Fibroblast of skin of scalp (primary cell): ENCODE measurements around the gene PDE5A. TPM values are rescaled to one million over a fixed set of nuclear protein-coding genes. Genes with fewer than 3 reads are reported as not detected.
A peak's percentile ranks its signal among the peaks of the same experiment; 100 is the strongest.
"Not testable (repeated sequence)": the region's sequence is repeated elsewhere in the genome, so short reads cannot be mapped to it uniquely, and the experiment has no call there.

ENCODE experiments used
- DNase-seq: peaks from one replicate; pipeline ENCODE4 v3.0.0-alpha.2; 2013
- polyA plus RNA-seq, 2 experiments: library from polyadenylated mRNA; unstranded; fragments of 120-200 nt; gene quantifications; one replicate each; pipeline ENCODE4 v1.2.1, GENCODE V29; 2013; ENCODE audit not compliant: insufficient read length in 2 of 2

PDE5A gene
- 12.2 TPM for polyA plus RNA-seq (2013, experiment 1 of 2; ENCODE audit: insufficient read length)
- 15.1 TPM for polyA plus RNA-seq (2013, experiment 2 of 2; ENCODE audit: insufficient read length)

DNA sequence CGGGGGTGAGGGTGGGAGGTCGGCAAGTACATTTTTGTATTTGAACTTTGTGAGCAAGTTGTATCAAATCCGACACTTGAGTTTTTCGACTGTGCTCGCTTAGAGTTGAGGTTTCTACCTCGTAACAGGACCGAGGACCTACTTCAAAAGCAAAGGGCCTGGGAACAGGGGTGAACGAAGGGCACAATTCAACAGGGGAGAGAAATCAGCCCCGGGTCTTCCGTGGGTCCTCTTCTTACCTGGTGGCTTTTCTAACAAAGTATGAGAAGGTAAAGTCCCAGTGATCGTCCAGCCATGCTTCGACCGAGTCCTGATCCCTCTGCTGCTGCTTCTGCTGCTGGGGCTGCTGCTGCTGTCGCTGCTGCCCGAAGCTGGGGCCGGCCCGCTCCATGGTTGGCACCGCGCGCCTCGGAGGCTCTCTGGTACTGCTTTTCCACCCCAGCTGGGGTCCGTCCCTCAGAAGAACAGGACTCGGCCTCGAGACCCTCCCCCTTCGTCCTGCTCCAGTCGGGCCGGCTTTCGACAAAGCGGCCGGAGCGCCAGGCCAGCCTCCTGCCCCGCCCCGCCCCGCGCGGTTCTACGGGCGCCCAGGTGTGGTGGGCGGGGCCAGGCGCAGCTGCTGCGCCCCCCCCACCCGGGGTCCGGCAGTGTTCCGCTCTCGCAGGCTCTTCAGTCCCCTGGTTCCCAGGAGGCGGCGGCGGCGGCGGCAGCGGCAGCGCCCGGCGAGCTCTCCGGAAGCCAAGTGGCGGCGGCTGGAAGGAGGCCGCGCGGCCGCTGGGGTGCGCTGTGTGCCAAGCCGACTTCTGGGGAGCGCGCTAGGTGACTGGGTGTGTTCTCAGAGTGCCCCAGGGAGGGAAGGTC is at the start of gene PDE5A:
TSS of gene PDE5A (minus strand) at position 524 of the 861 bp plus-strand sequence. CDS start at position 391, 133 bp downstream.
- DNase-seq, result peak; percentile 81

DNA sequence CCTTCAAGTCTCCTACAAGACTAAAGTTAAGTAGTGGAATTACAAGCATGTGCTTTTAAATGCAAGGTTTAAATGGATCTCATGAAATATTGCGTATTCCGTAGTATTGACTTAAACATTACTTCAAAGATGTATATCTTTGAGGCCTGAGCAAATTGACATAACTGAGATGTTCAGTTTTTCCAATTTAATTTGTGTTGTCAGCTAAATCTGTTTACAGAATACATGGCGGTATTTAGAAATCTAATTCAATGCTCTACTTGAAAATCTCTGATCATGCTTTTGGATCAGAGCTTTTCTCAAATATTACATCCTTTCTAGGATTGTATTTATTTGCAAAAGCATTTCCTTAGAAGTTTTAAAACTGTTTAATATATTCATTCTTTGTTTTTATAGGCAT is 47.5 kb upstream of the PDE5A start:
- no peak for DNase-seq

DNA sequence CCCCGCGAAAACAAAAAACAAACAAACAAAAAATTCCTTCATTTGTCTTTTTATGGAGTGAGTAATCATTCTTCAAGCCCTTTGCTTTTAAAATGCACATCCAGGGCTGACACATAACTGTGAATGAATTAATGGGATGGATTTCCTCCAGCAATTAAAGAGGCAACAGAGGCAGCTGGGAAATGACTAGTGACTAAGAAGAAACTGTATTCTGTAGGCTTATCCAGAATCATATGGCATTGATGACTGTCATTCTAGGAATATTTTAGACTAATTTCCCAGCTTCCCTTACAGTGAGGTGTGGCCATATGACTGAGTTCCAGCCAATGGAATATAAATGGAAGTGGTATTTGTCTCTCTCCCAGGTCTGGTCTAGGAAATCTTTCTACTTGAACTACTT is 46.8 kb upstream of the PDE5A start:
- no peak for DNase-seq

- DNase-seq, result no peak
Measured at GRCh38 chr4:119672938-119673337, 44.3 kb upstream of the PDE5A start.

- no peak for DNase-seq
Measured at GRCh38 chr4:119672086-119672485, 43.5 kb upstream of the PDE5A start.

- DNase-seq, result no peak
Measured at GRCh38 chr4:119671205-119671604, 42.6 kb upstream of the PDE5A start.

GRCh38 chr4:119667802-119668201 is 39.2 kb upstream of the PDE5A start:
- no peak for DNase-seq

- no peak for DNase-seq
Measured at GRCh38 chr4:119666653-119667091, 38.1 kb upstream of the PDE5A start.

DNA sequence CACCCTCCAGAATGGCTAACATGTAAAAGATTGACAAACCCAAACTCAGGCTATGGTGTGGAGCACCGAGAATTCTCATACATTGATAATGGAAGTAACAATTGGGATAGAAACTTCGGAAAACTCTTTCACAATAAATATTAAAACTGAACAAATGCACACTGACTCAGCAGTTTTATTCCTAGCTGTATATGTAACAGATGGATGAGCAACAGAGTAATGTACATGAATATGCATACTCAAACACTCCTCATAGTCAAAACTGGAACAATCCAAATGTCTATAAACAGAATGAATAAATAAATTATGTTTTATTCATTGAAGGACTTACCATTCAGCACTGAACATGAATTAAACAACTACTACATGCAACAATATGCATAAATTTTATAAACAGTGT is 37.1 kb upstream of the PDE5A start:
- no peak for DNase-seq

DNA sequence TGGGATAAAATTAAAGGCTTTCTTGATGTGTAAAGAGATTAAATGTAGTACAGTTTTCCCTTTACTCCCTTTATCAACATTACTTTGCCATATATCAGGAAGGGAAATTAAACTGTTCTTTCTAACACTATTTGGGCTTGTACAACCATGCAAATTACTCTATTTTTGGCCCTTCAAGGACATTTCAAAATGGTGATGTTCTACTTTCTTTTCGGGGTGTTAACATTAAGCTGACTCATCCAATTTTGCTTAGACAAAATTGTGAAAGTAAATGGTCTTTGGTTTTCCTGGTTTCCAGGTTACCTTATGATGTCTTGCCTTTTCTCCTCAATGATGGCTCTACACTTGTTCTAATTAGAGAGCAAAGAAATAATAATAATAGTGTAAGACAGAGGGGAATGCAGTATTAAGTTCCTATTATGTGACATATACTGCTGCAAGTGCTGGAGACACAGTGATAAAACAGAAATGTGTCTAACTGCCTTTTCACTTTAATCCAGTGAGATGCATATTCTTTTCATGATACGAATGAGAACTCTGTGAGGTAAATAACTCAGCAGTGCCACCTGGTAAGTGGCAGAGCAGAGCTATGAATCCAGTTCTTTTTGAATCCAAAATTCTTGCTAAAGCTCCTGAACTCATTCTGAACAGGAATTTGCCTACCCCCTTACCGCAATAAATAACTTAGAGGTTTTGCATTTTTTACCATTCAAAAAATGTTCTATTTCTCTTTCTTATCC is 35.7 kb upstream of the PDE5A start:
- no peak for DNase-seq

- DNase-seq, result no peak
Measured at GRCh38 chr4:119663160-119663788, 34.7 kb upstream of the PDE5A start.

- DNase-seq, result not testable (repeated sequence)
Measured at GRCh38 chr4:119662612-119663011, 34.0 kb upstream of the PDE5A start.

GRCh38 chr4:119661231-119661630 is 32.6 kb upstream of the PDE5A start:
- no peak for DNase-seq

DNA sequence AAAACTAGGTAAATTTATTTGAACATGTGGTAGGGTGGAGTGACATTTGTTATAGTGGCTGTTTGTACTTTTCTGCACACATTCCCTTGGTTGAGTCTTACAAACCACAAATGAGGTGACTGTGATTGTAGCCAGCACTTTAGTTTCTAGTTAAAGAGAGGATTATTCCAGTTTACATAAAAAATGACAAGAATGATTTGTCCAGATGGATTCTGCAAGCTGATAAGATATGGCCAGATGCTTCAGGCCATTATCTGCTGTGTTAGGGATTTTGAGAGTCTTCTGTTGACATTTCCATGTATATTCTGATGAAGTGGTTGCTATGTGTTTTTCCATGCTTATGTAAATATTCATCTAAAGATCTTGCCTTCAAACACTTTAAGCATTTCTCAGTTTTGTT is 31.0 kb upstream of the PDE5A start:
- DNase-seq, result peak; percentile 44

DNA sequence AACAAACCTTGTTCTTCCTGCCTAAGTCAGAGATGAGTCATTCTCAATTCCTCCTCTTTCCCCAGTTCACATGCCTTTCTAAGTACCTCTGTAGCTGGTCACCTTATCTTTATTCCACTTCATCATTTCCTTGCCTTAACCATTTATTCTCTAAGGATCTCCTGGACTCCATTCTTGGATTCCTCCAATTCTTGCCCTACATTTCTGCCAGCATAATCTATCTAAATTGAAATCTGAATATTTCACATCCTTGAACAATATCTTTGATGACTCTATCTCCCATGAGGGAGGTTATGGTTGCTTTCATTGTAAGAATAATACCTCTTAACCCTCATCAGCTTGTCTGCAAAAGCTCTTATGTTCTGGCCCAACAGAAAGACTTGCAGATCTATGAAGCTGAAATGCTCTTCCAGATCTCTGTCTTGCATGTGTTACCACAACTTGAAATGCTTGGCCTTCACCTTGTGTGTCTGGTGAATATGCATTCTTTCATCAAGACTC is 28.6 kb upstream of the PDE5A start:
- peak; percentile 25 for DNase-seq

DNA sequence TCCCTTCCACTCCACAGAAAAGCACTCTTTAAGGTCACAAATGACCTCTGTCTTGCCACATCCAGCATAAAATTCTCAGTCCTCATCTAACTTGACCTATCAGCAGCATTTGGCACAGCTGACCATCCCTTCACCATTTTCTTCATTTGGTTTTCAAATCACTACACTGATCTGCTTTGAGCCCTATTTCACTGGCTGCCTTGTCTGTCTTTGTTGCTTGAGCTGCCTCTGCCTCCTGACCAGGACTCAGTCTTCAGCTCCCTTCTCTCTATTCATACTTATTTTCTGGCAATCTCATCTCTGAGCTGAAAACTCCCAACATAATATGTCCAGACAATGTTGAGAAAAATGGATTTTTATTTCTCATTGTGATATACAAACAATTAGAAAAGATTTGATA is 27.7 kb upstream of the PDE5A start:
- DNase-seq, result no peak

GRCh38 chr4:119655111-119655837 is 26.7 kb upstream of the PDE5A start:
- no peak for DNase-seq

GRCh38 chr4:119653990-119654389 is 25.4 kb upstream of the PDE5A start:
- no peak for DNase-seq

DNA sequence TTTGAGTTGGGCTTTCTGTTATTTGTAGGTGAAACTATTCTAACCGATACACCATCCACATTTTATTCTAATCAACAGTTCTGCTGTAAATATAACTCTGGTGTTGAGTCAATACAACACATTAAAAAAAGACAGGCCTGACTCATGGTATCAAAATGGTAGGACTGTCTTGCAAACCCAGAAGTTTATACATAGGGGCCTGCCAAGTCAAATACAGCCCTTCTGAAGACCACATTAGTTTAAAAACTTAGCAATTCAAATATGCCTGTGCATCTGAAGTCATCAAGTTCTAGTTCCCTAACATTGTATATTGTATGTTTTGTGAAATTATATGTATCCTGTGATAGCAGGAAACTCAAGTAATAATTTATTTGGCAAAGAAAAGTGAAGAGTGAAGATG is 24.4 kb upstream of the PDE5A start:
- peak; percentile 79 for DNase-seq

DNA sequence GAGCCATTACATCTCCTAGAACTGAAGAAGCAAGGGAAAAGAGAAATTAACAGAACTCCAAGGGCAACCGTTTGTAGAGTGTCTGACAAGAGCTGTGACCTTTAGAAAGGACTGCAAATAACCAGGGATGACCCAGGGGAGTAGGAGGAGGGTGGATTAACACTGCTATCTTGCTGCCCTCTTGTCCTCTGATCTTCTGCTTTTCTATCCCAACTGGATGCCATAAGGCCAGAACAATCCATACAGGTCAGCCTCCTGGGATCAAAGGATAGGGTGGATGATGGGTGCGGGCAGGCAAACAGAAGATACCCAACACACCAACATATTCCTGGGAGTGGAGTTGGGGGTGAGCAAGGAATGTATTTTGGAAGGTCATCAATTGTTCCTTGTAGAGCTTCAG is 19.8 kb upstream of the PDE5A start:
- DNase-seq, result no peak

- peak; percentile 32 for DNase-seq
Measured at GRCh38 chr4:119647558-119647957, 19.0 kb upstream of the PDE5A start.
